NOMO-1 treated with dmso at 0.1 percent for 144 hours (cell line): Measurements from ENCODE around the gene TMEM176B.

Source experiments
- DNase-seq: peaks from one replicate; lab custom pipeline; 2025; ENCODE audit not compliant: unreplicated experiment; lab: John Stamatoyannopoulos, UW

The TMEM176B gene

GRCh38 chr7:150754951-150755350, 45.2 kb downstream of the TMEM176B start:
- no peak for DNase-seq

DNA sequence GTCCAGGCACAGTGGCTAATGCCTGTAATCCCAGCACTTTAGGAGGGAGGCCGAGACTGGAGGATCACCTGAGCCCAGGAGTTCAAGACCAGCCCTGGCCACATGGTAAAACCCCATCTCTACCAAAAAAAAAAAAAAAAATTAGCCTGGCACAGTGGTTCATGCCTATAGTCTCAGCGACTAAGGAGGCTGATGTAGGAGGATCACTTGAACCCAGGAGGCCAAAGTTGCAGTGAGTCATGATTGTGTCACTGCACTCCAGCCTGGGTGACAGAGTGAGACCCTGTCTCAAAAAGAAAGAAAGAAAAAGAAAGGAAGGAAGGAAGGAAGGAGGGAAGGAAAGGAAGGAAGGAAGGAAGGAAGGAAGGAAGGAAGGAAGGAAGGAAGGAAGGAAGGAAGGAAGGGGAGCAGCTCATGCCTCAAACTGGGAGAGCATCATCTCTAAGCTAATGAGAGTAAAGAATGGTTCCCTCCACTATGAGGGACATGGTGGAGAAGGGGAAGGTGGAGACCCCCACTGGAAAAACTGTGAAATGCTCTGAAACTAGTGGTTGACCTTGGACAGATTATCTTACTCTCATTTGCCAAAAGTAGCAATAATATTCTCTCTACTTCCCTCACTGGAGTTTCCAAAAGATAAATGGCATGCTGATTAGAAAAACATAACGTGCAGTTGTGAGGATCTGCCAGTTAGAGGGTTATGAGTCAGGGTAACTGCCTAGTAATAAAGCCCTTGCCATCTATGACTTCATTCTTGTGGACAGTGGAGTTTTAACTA, 46.1 kb downstream of the TMEM176B start:
- no peak for DNase-seq

DNA sequence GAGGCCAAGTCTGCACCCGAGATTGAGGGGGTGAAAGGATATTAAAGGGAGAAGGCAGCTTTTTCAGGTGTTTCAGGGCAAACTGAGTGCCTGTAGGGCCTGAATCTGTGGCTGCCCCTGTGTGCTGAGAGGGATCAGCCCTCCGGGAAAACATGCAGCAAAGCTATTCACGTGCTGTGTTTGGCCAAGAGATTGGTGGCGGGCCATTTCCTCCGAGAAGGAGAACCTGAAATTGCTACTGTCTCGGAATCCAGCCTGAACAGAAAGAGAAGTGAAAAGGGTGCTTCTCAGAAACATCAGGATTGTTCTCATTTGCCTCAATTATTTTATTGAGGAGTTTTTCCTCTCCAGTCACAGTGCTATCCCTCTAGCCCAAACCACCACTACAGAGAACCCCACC, 46.9 kb downstream of the TMEM176B start:
- DNase-seq, result no peak

DNA sequence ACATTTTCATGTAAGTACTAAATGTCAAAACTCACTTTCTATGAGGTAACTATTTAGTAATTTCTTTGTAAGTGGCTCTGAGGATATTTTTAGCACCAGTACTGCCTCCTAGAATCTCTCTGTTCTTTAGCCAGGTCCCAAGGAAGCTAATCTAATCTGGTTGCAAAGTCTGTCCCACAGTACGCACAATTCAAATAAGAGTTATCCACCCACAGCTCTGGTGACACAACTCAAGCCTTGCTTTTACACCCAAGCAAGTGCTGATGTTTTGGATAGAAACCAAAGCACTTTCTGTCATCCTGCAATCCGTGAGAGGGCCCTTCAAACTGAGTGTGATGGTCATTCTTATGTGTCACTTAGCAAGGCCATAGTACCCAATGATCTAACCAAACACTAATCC, 48.5 kb downstream of the TMEM176B start:
- DNase-seq, result no peak

DNA sequence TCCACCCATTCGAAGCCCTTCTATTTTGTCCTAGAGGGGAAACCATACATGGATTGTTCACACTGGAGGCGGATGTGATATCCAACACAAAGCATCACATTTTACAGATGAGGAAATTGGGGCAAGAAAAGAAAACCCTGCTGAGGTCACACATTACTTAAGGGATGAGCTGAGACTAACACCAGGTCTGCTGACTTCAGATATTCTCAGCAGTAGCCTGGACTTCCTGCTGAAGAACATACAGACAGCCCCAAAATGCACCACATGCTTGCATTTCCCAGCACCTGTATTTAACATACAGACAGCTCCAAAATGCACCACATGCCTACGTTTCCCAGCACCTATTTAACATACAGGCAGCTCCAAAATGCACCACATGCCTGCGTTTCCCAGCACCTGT, 51.8 kb downstream of the TMEM176B start:
- DNase-seq, result no peak

DNA sequence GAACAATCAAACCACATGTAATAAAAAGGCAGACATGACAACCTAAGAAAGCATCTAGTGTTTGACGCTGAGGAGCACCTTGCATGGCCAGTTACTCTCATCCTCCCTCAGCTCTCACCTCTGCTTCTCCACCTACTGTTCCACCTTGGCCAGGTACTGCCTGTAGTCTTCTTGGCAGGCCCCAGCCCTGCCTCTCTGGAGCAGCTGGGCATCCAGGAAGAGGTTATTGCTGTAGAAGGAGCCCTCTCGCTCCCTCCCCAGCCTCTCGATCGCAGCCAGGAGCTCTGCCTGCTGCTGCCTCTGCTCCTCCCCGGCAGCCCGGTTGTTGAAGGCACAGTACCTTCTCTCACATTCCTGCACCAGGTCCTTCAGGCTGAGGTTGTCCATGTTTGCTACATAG, 53.2 kb downstream of the TMEM176B start:
- no peak for DNase-seq

DNA sequence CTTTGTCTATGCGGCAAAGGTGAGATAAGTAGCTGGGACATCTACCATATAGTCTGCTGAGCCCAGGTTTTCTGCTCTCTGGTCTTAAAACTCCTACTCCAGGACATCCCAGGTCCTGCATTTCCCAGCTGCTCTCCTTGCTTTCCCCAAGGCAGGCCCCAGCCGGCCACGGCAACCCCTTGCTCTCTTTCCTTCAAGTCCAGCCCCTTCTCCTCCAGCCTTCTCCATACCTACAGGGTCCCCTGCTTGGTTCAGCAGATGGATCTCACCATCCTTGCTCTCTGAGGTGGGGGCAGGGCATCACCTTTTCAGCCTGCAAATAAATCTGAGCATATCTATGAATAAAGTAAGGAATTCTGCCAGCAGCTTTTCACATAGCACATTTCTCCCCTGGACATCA, 54.3 kb downstream of the TMEM176B start:
- no peak for DNase-seq

DNA sequence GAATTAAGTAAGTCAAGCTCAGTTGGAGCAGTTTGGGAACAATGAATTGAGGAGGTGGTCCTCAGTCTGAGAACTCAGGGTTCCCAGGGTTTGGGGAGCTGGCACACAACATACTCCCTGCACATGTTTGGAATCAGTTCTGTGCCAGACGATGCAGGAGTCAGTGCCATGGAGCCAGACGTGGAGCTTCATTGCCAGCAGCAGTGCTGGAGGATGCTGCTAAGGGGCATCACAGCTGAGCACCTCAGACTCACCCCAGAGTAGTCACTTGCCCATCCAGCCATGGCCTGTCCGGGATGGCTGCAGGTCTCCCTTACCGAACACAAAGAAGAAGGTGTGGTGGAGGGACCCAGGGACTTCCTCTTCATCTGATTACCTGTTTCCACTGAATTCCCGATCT, 55.1 kb downstream of the TMEM176B start:
- DNase-seq, result no peak

- DNase-seq, result no peak
These were observed 56.0 kb downstream of the TMEM176B start for GRCh38 chr7:150744041-150744656.

- no peak for DNase-seq
These were observed 57.7 kb downstream of the TMEM176B start for GRCh38 chr7:150742286-150742968.
